Skeletal muscle satellite cell (primary cell): ENCODE measurements around the gene GFRAL.

Experiments
- H3K27me3 ChIP-seq: 2 replicates; pipeline ENCODE4 v1.7.0; 2013; ENCODE audit warnings: low read length; ENCODE audit not compliant: control insufficient read depth, insufficient read depth
- H3K36me3 ChIP-seq: 2 replicates; pipeline ENCODE4 v1.7.0; 2013; ENCODE audit warnings: mild to moderate bottlenecking, control low read depth, low read length; ENCODE audit not compliant: insufficient read depth
- H3K4me1 ChIP-seq: 2 replicates; pipeline ENCODE4 v1.7.0; 2013; ENCODE audit warnings: low read length; ENCODE audit not compliant: control insufficient read depth, insufficient read depth
- H3K4me2 ChIP-seq: 2 replicates; pipeline ENCODE4 v1.7.0; 2013; ENCODE audit warnings: mild to moderate bottlenecking, low read length
- H3K4me3 ChIP-seq: 2 replicates; pipeline ENCODE4 v1.7.0; 2013; ENCODE audit warnings: low read length
- H3K9ac ChIP-seq: 2 replicates; pipeline ENCODE4 v1.7.0; 2013; ENCODE audit warnings: mild to moderate bottlenecking, low read depth, low read length, moderate library complexity
- H3K9me3 ChIP-seq: replicated peaks from 2 replicates; pipeline ENCODE4 v1.7.0; 2013; ENCODE audit warnings: mild to moderate bottlenecking, control low read depth, low read length

The GFRAL gene

GRCh38 chr6:55437141-55437540, 109.9 kb downstream of the GFRAL start:
- H3K4me1 ChIP-seq: no peaks in the 10 kb centered on the region
- no peak overlapping the region for H3K4me3 ChIP-seq
- peaks cover 21% of the 10 kb centered on the region for H3K27me3 ChIP-seq
- no peak overlapping the region for H3K9ac ChIP-seq
- no peaks in the 10 kb centered on the region for H3K36me3 ChIP-seq
- H3K9me3 ChIP-seq: no peaks in the 10 kb centered on the region
- H3K4me2 ChIP-seq: no peak overlapping the region

DNA sequence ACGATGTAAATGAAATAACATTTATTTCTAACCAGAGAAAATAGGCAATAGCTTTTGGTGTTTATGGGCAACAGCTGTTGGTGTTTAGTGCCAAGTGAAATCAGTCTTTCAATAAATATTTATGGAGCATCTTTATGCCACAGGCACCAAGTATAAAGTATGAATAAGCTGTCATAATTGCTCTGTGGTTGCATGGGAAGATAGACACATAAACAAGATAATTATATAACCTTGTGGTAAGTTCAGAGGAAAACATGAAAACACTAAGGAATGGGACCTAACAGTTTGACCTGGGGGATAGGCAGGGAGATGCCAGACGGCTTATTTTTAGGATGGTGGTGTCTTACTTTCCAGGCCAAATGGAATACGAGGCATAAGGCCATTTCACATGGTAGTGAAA, 110.9 kb downstream of the GFRAL start:
- H3K4me1 ChIP-seq: no peaks in the 10 kb centered on the region
- no peak overlapping the region for H3K9ac ChIP-seq
- no peaks in the 10 kb centered on the region for H3K9me3 ChIP-seq
- peaks cover 25% of the 10 kb centered on the region for H3K27me3 ChIP-seq
- no peaks in the 10 kb centered on the region for H3K36me3 ChIP-seq
- no peak overlapping the region for H3K4me3 ChIP-seq
- no peak overlapping the region for H3K4me2 ChIP-seq

GRCh38 chr6:55443238-55444134, 116.2 kb downstream of the GFRAL start:
- Histone ChIP-seq H3K4me1 (no peaks in the 10 kb centered on the region), H3K27me3 (peaks cover 23% of the 10 kb centered on the region), H3K36me3 (no peaks in the 10 kb centered on the region), H3K9ac (no peak overlapping the region), H3K9me3 (no peaks in the 10 kb centered on the region), H3K4me2 (no peak overlapping the region), H3K4me3 (no peak overlapping the region)

GRCh38 chr6:55445648-55446204, 118.5 kb downstream of the GFRAL start:
- peaks cover 8% of the 10 kb centered on the region for H3K27me3 ChIP-seq
- peaks cover 4% of the 10 kb centered on the region for H3K4me1 ChIP-seq
- H3K9ac ChIP-seq: no peak overlapping the region
- H3K4me3 ChIP-seq: no peak overlapping the region
- no peaks in the 10 kb centered on the region for H3K9me3 ChIP-seq
- H3K36me3 ChIP-seq: no peaks in the 10 kb centered on the region
- no peak overlapping the region for H3K4me2 ChIP-seq

DNA sequence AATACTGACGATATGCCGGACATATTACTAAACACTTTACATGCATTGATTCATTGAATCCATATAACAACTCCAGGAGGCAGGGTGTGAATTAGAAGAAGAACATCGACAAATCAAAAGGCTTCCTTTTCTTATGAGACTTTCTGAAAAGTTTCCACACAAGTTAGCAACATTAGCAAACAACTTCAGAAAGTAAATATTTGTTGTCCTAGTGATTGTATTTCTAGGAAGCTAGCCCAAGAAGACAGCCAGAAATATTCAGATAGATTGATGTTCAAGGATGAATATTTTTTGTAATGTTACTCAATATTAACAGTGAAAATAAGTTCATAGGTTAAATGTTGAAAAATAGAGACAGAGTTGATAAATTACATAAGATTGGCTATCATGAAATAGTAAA, 120.6 kb downstream of the GFRAL start:
- H3K9ac ChIP-seq: no peak overlapping the region
- H3K36me3 ChIP-seq: no peaks in the 10 kb centered on the region
- H3K4me1 ChIP-seq: peaks cover 4% of the 10 kb centered on the region
- H3K9me3 ChIP-seq: no peaks in the 10 kb centered on the region
- peaks cover 3% of the 10 kb centered on the region for H3K27me3 ChIP-seq
- no peak overlapping the region for H3K4me2 ChIP-seq
- H3K4me3 ChIP-seq: no peak overlapping the region

DNA sequence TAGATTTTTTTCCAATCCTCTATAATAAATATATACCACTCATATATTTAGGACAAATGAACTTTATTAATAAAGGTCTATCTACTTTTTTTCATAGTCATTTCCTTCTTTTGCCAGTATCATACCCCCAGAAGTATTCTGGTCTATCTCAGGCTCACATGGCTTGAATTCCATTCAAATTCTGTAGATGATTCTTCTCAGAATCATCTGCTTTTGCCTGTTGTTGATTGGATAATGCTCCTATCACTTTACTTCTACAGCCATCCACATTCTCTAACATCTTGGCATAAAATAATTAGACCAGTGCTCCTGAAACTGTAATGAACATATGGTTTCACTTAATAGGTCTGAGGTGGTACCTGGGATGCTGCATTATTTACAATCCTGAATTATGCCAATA, 121.2 kb downstream of the GFRAL start:
- Histone ChIP-seq H3K36me3 (no peaks in the 10 kb centered on the region), H3K4me2 (no peak overlapping the region), H3K4me3 (no peak overlapping the region)

GRCh38 chr6:55449225-55449624, 122.0 kb downstream of the GFRAL start:
- Histone ChIP-seq H3K9me3 (no peaks in the 10 kb centered on the region), H3K9ac (no peak overlapping the region), H3K4me1 (peaks cover 4% of the 10 kb centered on the region), H3K36me3 (no peaks in the 10 kb centered on the region), H3K4me3 (no peak overlapping the region), H3K4me2 (no peak overlapping the region), H3K27me3 (no peaks in the 10 kb centered on the region)

More for the DNA sequence above, 121.2 kb downstream of the GFRAL start:
- H3K4me1 ChIP-seq: peaks cover 4% of the 10 kb centered on the region
- H3K9me3 ChIP-seq: no peaks in the 10 kb centered on the region
- H3K9ac ChIP-seq: no peak overlapping the region
- no peaks in the 10 kb centered on the region for H3K27me3 ChIP-seq

DNA sequence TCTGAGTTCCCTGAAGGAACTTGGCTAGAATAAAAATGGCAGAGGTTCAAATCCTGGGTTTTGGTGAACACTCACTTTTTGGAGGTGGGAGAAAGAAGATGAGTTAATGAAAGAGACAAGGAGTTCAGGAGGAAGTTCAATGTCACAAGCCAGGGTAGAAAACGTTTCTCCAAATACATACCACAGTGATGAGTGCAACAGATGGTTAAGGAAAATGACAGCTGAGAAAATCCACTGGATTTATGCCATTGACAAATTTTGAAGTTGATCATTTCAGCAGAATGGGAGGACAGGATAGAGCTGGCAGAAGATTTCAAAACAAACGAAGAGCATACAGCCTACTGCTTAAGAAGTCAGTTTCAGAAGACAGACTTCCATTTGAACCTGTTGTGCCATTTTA, 122.7 kb downstream of the GFRAL start:
- peaks cover 4% of the 10 kb centered on the region for H3K4me1 ChIP-seq
- H3K4me2 ChIP-seq: no peak overlapping the region
- H3K9ac ChIP-seq: no peak overlapping the region
- H3K9me3 ChIP-seq: no peaks in the 10 kb centered on the region
- H3K27me3 ChIP-seq: no peaks in the 10 kb centered on the region
- H3K36me3 ChIP-seq: no peaks in the 10 kb centered on the region
- H3K4me3 ChIP-seq: no peak overlapping the region
